Left lung (tissue), 10 donors: ENCODE results near the gene WDR18. TPM values are rescaled to one million over a fixed set of nuclear protein-coding genes. Genes with fewer than 3 reads are reported as not detected.

Experiments used
- ATAC-seq: fragments of 200-7000 bp; cut with Tn5 transposase; one replicate; pipeline ENCODE4 v1.9.1; 2020; ENCODE audit warnings: moderate library complexity
- DNase-seq, 4 donors: peaks; one replicate each; pipeline ENCODE4 v3.0.0-alpha.2; 2013 to 2020
- H3K27ac ChIP-seq, 2 donors: fragments of 200-600 bp; sonication (generic) in 1 of 2; one replicate each; pipeline versions ENCODE4 v1.5.0 to v1.8.0; 2020 to 2021
- H3K27me3 ChIP-seq, 2 donors: fragments of 200-600 bp; sonication (generic) in 1 of 2; one replicate each; pipeline versions ENCODE4 v1.5.0 to v1.8.0; 2020 to 2021
- H3K36me3 ChIP-seq, 2 donors: fragments of 200-600 bp; sonication (generic) in 1 of 2; one replicate each; pipeline versions ENCODE4 v1.5.0 to v1.8.0; 2020 to 2021
- H3K4me1 ChIP-seq, 2 donors: fragments of 200-600 bp; one replicate each; pipeline ENCODE4 v1.8.0; 2021
- H3K4me3 ChIP-seq, 2 donors: fragments of 200-600 bp; sonication (generic) in 1 of 2; one replicate each; pipeline versions ENCODE4 v1.5.0 to v1.8.0; 2020 to 2021; ENCODE audit warnings: mild to moderate bottlenecking in 1 of 2
- H3K9me3 ChIP-seq, 2 donors: fragments of 200-600 bp; sonication (generic) in 1 of 2; one replicate each; pipeline versions ENCODE4 v1.5.0 to v1.8.0; 2020 to 2021
- intact Hi-C, 2 donors: fragments of 100-400 bp; cut with DNase I; formaldehyde crosslinking; loops; one replicate each; pipeline versions ENCODE4 v1.11.2 to v1.14.2; 2022
- polyA plus RNA-seq, 6 donors: library from polyadenylated mRNA; unstranded; fragments of 120-200 nt; gene quantifications; one replicate each; pipeline ENCODE4 v1.2.1, GENCODE V29; 2013; ENCODE audit not compliant: insufficient read length in 6 of 6
- total RNA-seq, 2 donors: library from RNA; stranded (reverse); fragmentation: NEBNext Ultra II Directional; extraction: Animal tissue kit (Norgen Biotek cat#: 25700); gene quantifications; one replicate each; pipeline ENCODE4 v1.2.1, GENCODE V29; 2021
- TF ChIP-seq, protein P1 (sequence below), 2 donors: fragments of 200-600 bp; sonication (generic) in 1 of 2; IDR thresholded peaks; one replicate each; pipeline versions ENCODE4 v1.5.0 to v1.8.0; 2021; ENCODE audit warnings: antibody characterized with exemption in 2 of 2
- donor health status: DM: no; HTN: yes; CAD: no.
- donor health status: DM: no; HTN: no; CAD: no.

The WDR18 gene
- total and polyA plus RNA-seq, 8 donors, result 26.6 to 40.7 (median 35.4) TPM

DNA sequence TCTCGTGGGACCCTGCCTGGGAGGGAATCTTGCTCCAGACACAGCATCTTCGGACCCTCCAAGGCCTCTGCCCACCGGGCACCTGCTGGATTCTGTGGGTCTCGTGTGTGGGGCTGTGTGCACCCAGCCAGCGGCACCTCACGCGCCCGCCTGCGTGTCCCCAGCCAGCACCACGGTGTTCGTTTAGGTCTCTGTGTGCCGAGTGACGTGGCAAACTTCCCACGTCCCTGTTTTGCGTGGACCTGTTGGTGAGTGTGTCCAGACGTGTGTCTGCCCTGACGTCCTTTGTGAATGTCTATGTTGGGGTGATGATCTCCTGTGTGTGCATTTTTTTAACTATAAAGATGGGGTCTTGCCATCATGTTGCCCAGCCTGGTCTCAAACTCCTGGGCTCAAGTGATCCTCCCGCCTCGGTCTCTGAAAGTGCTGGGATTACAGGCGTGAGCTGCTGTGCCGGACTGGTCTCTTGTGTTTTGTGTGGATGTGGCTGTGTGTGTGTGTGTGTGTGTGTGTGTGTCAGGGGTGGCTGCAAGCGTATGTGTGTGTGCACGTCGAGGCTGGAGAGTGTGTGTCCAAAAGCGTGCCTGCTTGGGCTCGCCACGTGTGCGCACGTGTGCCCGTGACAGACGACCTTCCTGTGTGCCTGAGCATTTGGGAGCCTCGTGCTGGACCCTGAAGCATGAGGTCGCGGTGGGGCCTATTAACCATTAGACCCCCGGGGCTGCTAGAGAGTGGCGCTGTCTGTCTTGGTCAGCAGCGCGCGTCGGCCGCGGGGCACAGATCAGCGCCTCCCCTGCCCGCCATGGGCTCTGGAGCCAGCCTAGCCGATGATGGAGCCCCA lies 42.6 kb upstream of the WDR18 start:
- peaks cover 14 to 52% of the 10 kb centered on the region in 2 donors for H3K4me1 ChIP-seq
- peak overlapping the region; percentile 14 to 42 for H3K4me3 ChIP-seq
- peaks cover 0 to 10% of the 10 kb centered on the region in 2 donors for H3K36me3 ChIP-seq
- H3K27me3 ChIP-seq, result no peaks in the 10 kb centered on the region
- DNase-seq, result no peak
- TF ChIP-seq, protein P1, sequence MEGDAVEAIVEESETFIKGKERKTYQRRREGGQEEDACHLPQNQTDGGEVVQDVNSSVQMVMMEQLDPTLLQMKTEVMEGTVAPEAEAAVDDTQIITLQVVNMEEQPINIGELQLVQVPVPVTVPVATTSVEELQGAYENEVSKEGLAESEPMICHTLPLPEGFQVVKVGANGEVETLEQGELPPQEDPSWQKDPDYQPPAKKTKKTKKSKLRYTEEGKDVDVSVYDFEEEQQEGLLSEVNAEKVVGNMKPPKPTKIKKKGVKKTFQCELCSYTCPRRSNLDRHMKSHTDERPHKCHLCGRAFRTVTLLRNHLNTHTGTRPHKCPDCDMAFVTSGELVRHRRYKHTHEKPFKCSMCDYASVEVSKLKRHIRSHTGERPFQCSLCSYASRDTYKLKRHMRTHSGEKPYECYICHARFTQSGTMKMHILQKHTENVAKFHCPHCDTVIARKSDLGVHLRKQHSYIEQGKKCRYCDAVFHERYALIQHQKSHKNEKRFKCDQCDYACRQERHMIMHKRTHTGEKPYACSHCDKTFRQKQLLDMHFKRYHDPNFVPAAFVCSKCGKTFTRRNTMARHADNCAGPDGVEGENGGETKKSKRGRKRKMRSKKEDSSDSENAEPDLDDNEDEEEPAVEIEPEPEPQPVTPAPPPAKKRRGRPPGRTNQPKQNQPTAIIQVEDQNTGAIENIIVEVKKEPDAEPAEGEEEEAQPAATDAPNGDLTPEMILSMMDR (IDR thresholded peaks at IDR 0.05), result no peak
- no peak for ATAC-seq
- peak overlapping the region in 1 of 2 donors; percentile 79 for H3K27ac ChIP-seq
- intact Hi-C loops, result no loop called here
- H3K9me3 ChIP-seq, result no peaks in the 10 kb centered on the region

DNA sequence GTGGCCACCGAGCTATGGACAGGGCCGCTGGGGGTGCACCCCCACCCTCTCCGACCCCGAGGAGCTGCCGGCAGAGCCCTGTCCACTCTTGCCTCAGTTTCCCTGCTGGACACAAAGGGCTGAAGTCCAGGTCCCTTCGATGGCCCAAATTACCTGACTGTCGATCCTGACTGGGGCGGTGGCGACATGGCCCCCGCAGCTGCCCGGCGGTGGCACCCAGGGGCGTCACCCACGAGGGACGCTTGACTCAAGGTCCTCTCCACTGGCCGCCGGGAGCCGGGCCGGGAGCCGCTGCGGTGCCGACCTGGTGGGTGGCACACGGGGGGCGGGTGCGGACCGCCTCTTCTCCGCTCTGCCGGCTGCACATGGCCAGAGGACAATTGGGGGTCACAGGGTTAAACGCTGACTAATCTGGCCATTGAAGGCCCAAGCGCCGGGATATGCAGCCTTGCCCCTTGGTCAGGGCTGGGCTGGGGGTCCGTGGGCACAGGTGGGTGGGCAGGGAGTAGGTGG lies 42.0 kb upstream of the WDR18 start:
- Histone ChIP-seq H3K4me3 (no peak overlapping the region), H3K9me3 (no peaks in the 10 kb centered on the region), H3K36me3 (peaks cover 0 to 10% of the 10 kb centered on the region in 2 donors), H3K27me3 (no peaks in the 10 kb centered on the region), H3K27ac (no peak overlapping the region), H3K4me1 (peaks cover 14 to 49% of the 10 kb centered on the region in 2 donors)
- no peak for DNase-seq
- intact Hi-C loops, result no loop called here
- no peak for ATAC-seq
- TF ChIP-seq, protein P1 (IDR thresholded peaks at IDR 0.05), result no peak

DNA sequence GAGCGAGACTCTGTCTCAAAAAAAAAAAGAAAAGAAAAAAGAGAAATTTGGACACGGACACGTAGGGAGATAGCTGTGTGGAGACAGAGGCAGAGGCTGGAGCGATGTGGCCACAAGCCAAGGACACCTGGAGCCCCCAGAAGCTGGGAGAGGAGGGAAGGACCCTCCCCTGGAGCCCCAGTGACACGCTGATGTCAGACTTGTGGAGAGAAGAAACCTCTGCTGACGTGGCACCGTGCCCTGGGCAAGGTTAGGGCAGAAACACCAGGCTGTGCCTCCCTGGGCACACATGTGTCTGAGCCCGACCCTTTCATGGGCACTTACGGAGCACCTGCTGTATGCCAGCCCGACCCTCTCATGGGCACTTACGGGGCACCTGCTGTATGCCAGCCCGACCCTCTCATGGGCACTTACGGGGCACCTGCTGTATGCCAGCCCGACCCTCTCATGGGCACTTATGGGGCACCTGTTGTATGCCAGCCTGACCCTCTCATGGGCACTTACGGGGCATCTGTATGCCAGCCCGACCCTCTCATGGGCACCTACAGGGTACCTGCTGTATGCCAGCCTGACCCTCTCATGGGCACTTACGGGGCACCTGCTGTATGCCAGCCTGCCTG lies 40.5 kb upstream of the WDR18 start:
- H3K36me3 ChIP-seq, result peaks cover 0 to 13% of the 10 kb centered on the region in 2 donors
- H3K27me3 ChIP-seq, result no peaks in the 10 kb centered on the region
- H3K4me3 ChIP-seq, result no peak overlapping the region
- DNase-seq (no peak), ATAC-seq (no peak)
- TF ChIP-seq, protein P1 (IDR thresholded peaks at IDR 0.05), result no peak
- no peaks in the 10 kb centered on the region for H3K9me3 ChIP-seq
- H3K27ac ChIP-seq, result no peak overlapping the region
- intact Hi-C loops, result no loop called here
- H3K4me1 ChIP-seq, result peaks cover 14 to 53% of the 10 kb centered on the region in 2 donors

DNA sequence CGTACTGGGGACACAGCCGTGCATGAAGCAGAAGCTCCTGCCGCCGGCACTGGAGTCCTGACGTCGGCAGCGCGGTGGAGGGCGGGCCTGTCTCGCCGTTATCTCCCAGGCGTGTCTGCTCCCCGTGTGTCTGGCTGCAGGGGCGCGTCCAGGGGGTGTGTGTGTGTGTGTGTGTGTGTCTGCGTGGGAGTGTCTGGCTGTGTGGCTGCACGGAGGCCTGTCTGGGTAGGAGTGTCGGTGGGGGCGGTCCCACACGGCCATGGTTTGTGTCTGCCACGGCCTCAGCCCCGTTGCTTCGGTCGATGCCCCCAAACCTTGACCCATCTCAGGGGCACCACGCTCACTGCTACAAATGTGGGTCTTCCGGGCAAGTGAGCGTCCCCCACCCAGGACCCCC lies 40.0 kb upstream of the WDR18 start:
- TF ChIP-seq, protein P1 (IDR thresholded peaks at IDR 0.05), result no peak
- DNase-seq (no peak), ATAC-seq (no peak)
- Histone ChIP-seq H3K4me3 (no peak overlapping the region), H3K36me3 (peaks cover 0 to 13% of the 10 kb centered on the region in 2 donors), H3K27me3 (no peaks in the 10 kb centered on the region), H3K4me1 (peaks cover 14 to 51% of the 10 kb centered on the region in 2 donors), H3K27ac (no peak overlapping the region), H3K9me3 (no peaks in the 10 kb centered on the region)
- intact Hi-C loops, result no loop called here

DNA sequence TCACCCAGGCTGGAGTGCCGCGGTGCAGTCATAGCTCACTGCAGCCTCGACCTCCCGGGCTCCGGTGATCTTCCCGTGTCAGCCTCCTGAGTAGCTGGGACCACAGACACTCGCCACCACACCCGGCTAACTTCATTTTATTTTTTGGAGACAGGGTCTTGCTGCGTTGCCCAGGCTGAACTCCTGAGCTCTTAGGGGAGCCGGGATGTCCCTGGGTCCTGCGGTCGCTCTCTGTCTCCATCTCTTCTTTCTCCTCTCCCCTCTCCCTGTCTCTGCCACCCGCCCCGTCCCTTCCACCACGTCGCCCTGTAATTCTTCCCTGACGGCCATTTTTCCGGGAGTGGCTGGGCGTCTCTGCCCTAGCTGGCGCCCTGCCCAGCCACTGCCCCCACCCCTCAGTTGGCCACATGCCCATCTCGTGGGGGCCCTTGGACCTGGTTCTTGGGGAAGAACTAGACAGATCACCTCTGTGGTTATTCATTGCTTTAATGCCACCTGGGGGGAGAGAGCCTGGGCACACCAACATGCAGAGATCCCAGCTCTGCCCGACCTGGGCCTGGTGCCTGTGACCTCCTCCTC lies 39.4 kb upstream of the WDR18 start:
- H3K4me3 ChIP-seq, result no peak overlapping the region
- H3K9me3 ChIP-seq, result no peaks in the 10 kb centered on the region
- TF ChIP-seq, protein P1 (IDR thresholded peaks at IDR 0.05), result no peak
- peak in 1 of 4 donors; percentile 66 for DNase-seq
- intact Hi-C loops, result no loop called here
- peaks cover 14 to 45% of the 10 kb centered on the region in 2 donors for H3K4me1 ChIP-seq
- ATAC-seq, result no peak
- H3K27me3 ChIP-seq, result no peaks in the 10 kb centered on the region
- H3K27ac ChIP-seq, result no peak overlapping the region
- H3K36me3 ChIP-seq, result peaks cover 0 to 13% of the 10 kb centered on the region in 2 donors
